K562 (cell line): ENCODE data around the gene PHF1. TPM values are rescaled to one million over a fixed set of nuclear protein-coding genes. Genes with fewer than 3 reads are reported as not detected.
A peak's percentile ranks its signal among the peaks of the same experiment; 100 is the strongest.

Experiments
- CBFA2T2 ChIP-seq: fragments of 450-650 bp; conservative IDR thresholded peaks from 2 replicates; pipeline ENCODE4 v1.6.1; 2017; ENCODE audit warnings: mild to moderate bottlenecking
- CCNT2 ChIP-seq: IDR thresholded peaks from 2 replicates; pipeline ENCODE4 v1.6.1; 2011; ENCODE audit warnings: borderline replicate concordance, low read depth, mild to moderate bottlenecking, moderate library complexity, mixed read lengths, low read length; ENCODE audit not compliant: insufficient read length; ENCODE audit errors: extremely low read depth
- GABPB2 ChIP-seq: fragments of 250-450 bp; sonication (Bioruptor Pico); conservative IDR thresholded peaks from 2 replicates; pipeline ENCODE4 v1.5.1; 2021; ENCODE audit warnings: mild to moderate bottlenecking
- ILF3 ChIP-seq: fragments of 450-650 bp; IDR thresholded peaks from 2 replicates; pipeline ENCODE4 v1.6.1; 2018; ENCODE audit warnings: antibody characterized with exemption, mild to moderate bottlenecking, moderate library complexity, borderline replicate concordance
- ILK ChIP-seq: fragments of 450-650 bp; IDR thresholded peaks from 2 replicates; pipeline ENCODE4 v1.6.1; 2016; ENCODE audit warnings: missing genetic modification characterization, low read depth, mild to moderate bottlenecking, missing compliant biosample characterization, moderate library complexity, borderline replicate concordance
- NELFE ChIP-seq: IDR thresholded peaks from 2 replicates; pipeline ENCODE4 v1.6.1; 2011; ENCODE audit warnings: mild to moderate bottlenecking; ENCODE audit not compliant: insufficient read depth, insufficient read length
- PPARD ChIP-seq: fragments of 250-450 bp; sonication (Bioruptor Pico); IDR thresholded peaks from 2 replicates; pipeline ENCODE4 v1.8.0; 2022; ENCODE audit warnings: inconsistent platforms, mild to moderate bottlenecking, moderate library complexity
- SRSF3 ChIP-seq: fragments of 200-400 bp; formaldehyde crosslinking; IDR thresholded peaks from 2 replicates; pipeline ENCODE4 v1.6.1; 2016; ENCODE audit warnings: mild to moderate bottlenecking, low read length, moderate library complexity; ENCODE audit not compliant: insufficient read depth
- TRIM28 ChIP-seq: fragments of 450-650 bp; IDR thresholded peaks from 2 replicates; pipeline ENCODE4 v1.6.1; 2017
- ZBTB1 ChIP-seq: sonication (generic); formaldehyde crosslinking; IDR thresholded peaks from 2 replicates; pipeline ENCODE4 v1.8.1; 2023; ENCODE audit warnings: missing genetic modification reagents, low read depth, mild to moderate bottlenecking, borderline replicate concordance
- polyA plus RNA-seq, 8 experiments: library from polyadenylated mRNA; depleted of rRNA in 4 of 8; stranded (reverse) in 5 of 8; unstranded in 3 of 8; fragments of >200 nt; fragmentation: Nextera tagmentation in 2 of 8; fragmentation: Illumina TruSeq in 1 of 8; extraction: Ambion mirVana in 2 of 8; extraction: Trizol in 1 of 8; gene quantifications; 2 replicates each; pipeline versions ENCODE4 v1.2.1 to v1.2.3, GENCODE V29; 2011 to 2014; ENCODE audit warnings: inconsistent platforms in 1 of 8, missing spikeins in 1 of 8
- total RNA-seq, 7 experiments: library from RNA; depleted of rRNA in 6 of 7; stranded (reverse); fragments of >200 nt in 6 of 7; fragmentation: Illumina TruSeq in 2 of 7; extraction: Trizol in 2 of 7; gene quantifications; 2 replicates each; pipeline versions ENCODE4 v1.2.1 to v1.2.3, GENCODE V29; 2011 to 2021; ENCODE audit warnings: low replicate concordance in 1 of 7
- TF ChIP-seq, protein P1 (sequence below): sonication (generic); formaldehyde crosslinking; IDR thresholded peaks from 2 replicates; pipeline ENCODE4 v1.8.1; 2023; ENCODE audit warnings: mild to moderate bottlenecking, missing genetic modification reagents
- TF ChIP-seq, protein P2 (sequence below), 2 experiments: fragments of 450-650 bp in 1 of 2; sonication (generic) in 1 of 2; formaldehyde crosslinking; conservative IDR thresholded peaks; 2 replicates each; pipeline versions ENCODE4 v1.4.0 to v1.8.1; 2020 to 2022; ENCODE audit warnings: mild to moderate bottlenecking in 1 of 2, missing genetic modification reagents in 1 of 2
- TF ChIP-seq, protein P3 (sequence below): fragments of 450-650 bp; IDR thresholded peaks from 2 replicates; pipeline ENCODE4 v1.6.1; 2018; ENCODE audit not compliant: partially characterized antibody
- TF ChIP-seq, protein P4 (sequence below): conservative IDR thresholded peaks from 2 replicates; pipeline ENCODE4 v1.6.1; 2011; ENCODE audit warnings: low read depth, mild to moderate bottlenecking, low read length; ENCODE audit not compliant: control insufficient read depth
- TF ChIP-seq, protein P5 (sequence below): fragments of 450-650 bp; IDR thresholded peaks from 2 replicates; pipeline ENCODE4 v1.6.1; 2018; ENCODE audit warnings: mild to moderate bottlenecking, low read depth; ENCODE audit not compliant: partially characterized antibody
- TF ChIP-seq, protein P6 (sequence below): sonication (generic); formaldehyde crosslinking; IDR thresholded peaks from 2 replicates; pipeline ENCODE4 v1.8.1; 2022; ENCODE audit warnings: missing genetic modification reagents

The PHF1 gene
- total and polyA plus RNA-seq, 9 of the 15 experiments (the other 6 are each of a cell fraction or from before 2014, with no cell fraction given), result 3.7 to 64.2 (median 33.7) TPM

DNA sequence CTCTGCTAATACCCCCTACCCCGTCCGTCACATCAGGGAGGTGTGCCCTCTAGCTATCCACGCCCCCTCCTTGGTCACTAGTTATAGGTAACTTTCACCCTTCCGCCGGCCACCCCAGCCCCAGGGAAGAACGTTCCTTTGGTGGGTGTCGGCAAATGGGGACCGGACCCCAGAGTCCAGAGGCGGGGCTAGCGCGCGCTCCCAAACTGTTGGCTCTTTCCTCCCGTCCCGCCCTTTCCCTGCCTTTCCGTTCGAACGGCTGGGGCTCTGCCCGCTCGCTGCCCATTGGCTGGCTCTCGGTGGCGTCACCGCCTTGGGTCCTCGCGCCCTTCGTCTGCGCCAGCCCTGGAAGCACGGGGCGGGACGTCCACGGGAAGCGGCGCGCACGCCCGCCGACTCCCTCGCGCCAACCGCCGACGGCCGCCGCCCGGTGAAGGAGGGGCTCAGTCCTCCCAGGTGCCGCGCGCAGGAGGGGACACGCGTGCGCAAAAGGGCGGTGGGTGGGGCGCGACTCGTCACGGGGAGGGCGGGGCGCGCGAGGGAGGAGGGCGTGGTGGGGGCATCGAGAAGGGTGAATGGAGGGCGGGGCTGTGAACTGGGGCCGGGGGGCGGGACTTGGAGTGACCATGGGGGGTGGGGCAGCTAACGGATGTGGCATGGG, 634 bp upstream of the PHF1 start (continued):
- TF ChIP-seq, protein P1, sequence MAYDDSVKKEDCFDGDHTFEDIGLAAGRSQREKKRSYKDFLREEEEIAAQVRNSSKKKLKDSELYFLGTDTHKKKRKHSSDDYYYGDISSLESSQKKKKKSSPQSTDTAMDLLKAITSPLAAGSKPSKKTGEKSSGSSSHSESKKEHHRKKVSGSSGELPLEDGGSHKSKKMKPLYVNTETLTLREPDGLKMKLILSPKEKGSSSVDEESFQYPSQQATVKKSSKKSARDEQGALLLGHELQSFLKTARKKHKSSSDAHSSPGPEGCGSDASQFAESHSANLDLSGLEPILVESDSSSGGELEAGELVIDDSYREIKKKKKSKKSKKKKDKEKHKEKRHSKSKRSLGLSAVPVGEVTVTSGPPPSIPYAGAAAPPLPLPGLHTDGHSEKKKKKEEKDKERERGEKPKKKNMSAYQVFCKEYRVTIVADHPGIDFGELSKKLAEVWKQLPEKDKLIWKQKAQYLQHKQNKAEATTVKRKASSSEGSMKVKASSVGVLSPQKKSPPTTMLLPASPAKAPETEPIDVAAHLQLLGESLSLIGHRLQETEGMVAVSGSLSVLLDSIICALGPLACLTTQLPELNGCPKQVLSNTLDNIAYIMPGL (CRISPR knock-in tag), result peak; percentile 13; the same call in 1 of the 2 replicates
- TF ChIP-seq, protein P2, sequence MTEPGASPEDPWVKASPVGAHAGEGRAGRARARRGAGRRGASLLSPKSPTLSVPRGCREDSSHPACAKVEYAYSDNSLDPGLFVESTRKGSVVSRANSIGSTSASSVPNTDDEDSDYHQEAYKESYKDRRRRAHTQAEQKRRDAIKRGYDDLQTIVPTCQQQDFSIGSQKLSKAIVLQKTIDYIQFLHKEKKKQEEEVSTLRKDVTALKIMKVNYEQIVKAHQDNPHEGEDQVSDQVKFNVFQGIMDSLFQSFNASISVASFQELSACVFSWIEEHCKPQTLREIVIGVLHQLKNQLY (CRISPR knock-in tag; conservative IDR thresholded peaks at IDR 0.05), result no peak
- TF ChIP-seq PPARD, result no peak
- no peak for TF ChIP-seq SRSF3
- TF ChIP-seq ZBTB1 (CRISPR knock-in tag), result no peak
- TF ChIP-seq TRIM28, result no peak
- TF ChIP-seq, protein P3, sequence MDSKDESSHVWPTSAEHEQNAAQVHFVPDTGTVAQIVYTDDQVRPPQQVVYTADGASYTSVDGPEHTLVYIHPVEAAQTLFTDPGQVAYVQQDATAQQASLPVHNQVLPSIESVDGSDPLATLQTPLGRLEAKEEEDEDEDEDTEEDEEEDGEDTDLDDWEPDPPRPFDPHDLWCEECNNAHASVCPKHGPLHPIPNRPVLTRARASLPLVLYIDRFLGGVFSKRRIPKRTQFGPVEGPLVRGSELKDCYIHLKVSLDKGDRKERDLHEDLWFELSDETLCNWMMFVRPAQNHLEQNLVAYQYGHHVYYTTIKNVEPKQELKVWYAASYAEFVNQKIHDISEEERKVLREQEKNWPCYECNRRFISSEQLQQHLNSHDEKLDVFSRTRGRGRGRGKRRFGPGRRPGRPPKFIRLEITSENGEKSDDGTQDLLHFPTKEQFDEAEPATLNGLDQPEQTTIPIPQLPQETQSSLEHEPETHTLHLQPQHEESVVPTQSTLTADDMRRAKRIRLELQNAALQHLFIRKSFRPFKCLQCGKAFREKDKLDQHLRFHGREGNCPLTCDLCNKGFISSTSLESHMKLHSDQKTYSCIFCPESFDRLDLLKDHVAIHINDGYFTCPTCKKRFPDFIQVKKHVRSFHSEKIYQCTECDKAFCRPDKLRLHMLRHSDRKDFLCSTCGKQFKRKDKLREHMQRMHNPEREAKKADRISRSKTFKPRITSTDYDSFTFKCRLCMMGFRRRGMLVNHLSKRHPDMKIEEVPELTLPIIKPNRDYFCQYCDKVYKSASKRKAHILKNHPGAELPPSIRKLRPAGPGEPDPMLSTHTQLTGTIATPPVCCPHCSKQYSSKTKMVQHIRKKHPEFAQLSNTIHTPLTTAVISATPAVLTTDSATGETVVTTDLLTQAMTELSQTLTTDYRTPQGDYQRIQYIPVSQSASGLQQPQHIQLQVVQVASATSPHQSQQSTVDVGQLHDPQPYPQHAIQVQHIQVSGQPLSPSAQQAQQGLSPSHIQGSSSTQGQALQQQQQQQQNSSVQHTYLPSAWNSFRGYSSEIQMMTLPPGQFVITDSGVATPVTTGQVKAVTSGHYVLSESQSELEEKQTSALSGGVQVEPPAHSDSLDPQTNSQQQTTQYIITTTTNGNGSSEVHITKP, result peak; percentile 68
- no peak for TF ChIP-seq CBFA2T2
- TF ChIP-seq NELFE, result no peak
- TF ChIP-seq ILK (tag), result no peak
- TF ChIP-seq, protein P4, sequence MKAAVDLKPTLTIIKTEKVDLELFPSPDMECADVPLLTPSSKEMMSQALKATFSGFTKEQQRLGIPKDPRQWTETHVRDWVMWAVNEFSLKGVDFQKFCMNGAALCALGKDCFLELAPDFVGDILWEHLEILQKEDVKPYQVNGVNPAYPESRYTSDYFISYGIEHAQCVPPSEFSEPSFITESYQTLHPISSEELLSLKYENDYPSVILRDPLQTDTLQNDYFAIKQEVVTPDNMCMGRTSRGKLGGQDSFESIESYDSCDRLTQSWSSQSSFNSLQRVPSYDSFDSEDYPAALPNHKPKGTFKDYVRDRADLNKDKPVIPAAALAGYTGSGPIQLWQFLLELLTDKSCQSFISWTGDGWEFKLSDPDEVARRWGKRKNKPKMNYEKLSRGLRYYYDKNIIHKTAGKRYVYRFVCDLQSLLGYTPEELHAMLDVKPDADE, result peak; percentile 77; the same call in 1 of the 2 replicates
- TF ChIP-seq, protein P5, sequence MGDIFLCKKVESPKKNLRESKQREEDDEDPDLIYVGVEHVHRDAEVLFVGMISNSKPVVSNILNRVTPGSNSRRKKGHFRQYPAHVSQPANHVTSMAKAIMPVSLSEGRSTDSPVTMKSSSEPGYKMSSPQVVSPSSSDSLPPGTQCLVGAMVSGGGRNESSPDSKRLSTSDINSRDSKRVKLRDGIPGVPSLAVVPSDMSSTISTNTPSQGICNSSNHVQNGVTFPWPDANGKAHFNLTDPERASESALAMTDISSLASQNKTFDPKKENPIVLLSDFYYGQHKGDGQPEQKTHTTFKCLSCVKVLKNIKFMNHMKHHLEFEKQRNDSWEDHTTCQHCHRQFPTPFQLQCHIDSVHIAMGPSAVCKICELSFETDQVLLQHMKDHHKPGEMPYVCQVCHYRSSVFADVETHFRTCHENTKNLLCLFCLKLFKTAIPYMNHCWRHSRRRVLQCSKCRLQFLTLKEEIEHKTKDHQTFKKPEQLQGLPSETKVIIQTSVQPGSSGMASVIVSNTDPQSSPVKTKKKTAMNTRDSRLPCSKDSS, result no peak
- TF ChIP-seq, protein P6, sequence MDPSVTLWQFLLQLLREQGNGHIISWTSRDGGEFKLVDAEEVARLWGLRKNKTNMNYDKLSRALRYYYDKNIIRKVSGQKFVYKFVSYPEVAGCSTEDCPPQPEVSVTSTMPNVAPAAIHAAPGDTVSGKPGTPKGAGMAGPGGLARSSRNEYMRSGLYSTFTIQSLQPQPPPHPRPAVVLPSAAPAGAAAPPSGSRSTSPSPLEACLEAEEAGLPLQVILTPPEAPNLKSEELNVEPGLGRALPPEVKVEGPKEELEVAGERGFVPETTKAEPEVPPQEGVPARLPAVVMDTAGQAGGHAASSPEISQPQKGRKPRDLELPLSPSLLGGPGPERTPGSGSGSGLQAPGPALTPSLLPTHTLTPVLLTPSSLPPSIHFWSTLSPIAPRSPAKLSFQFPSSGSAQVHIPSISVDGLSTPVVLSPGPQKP (CRISPR knock-in tag), result no peak
- TF ChIP-seq GABPB2 (CRISPR knock-in tag), result no peak; the same call in 1 of the 2 replicates
- TF ChIP-seq ILF3, result no peak
- TF ChIP-seq CCNT2, result peak; percentile 98
